Vagina (tissue), 2 donors: ENCODE measurements around the gene PSMD1. TPM values are rescaled to one million over a fixed set of nuclear protein-coding genes. Genes with fewer than 3 reads are reported as not detected.

Source experiments
- DNase-seq, 2 donors: peaks; one replicate each; pipeline ENCODE4 v3.0.0-alpha.2; 2017; ENCODE audit errors: extremely low spot score in 2 of 2
- H3K27ac ChIP-seq: fragments of 200-600 bp; sonication (generic); one replicate; pipeline ENCODE4 v1.5.1; 2019
- H3K27me3 ChIP-seq: fragments of 200-600 bp; sonication (generic); one replicate; pipeline ENCODE4 v1.5.1; 2019
- H3K36me3 ChIP-seq, 2 donors: fragments of 200-600 bp; sonication (generic); one replicate each; pipeline ENCODE4 v1.5.1; 2017 to 2019
- H3K4me1 ChIP-seq: fragments of 200-600 bp; sonication (generic); one replicate; pipeline ENCODE4 v1.5.1; 2019
- H3K4me3 ChIP-seq, 2 donors: fragments of 200-600 bp; sonication (generic); 1 replicate in 1 of 2; 2 replicates in 1 of 2; pipeline ENCODE4 v1.5.1; 2016 to 2019
- H3K9me3 ChIP-seq: fragments of 200-600 bp; sonication (generic); one replicate; pipeline ENCODE4 v1.5.1; 2019
- CTCF ChIP-seq, 3 experiments: fragments of 450-650 bp in 2 of 3; fragments of 200-600 bp in 1 of 3; sonication (generic) in 1 of 3; IDR thresholded peaks; one replicate each; pipeline ENCODE4 v1.5.1; 2017 to 2019; ENCODE audit warnings: antibody characterized with exemption in 3 of 3, mild to moderate bottlenecking in 2 of 3, moderate library complexity in 2 of 3
- POLR2A ChIP-seq, 2 donors: fragments of 450-650 bp; IDR thresholded peaks; one replicate each; pipeline ENCODE4 v1.6.1; 2017; ENCODE audit warnings: antibody characterized with exemption in 2 of 2, mild to moderate bottlenecking in 2 of 2, moderate library complexity in 2 of 2
- POLR2AphosphoS5 ChIP-seq, 2 donors: sonication (generic); formaldehyde crosslinking; IDR thresholded peaks; one replicate each; pipeline ENCODE4 v1.9.0; 2017; ENCODE audit warnings: antibody characterized with exemption in 2 of 2, mild to moderate bottlenecking in 2 of 2, low read depth in 1 of 2; ENCODE audit not compliant: insufficient read depth in 1 of 2
- intact Hi-C: fragments of 100-400 bp; cut with DNase I; formaldehyde crosslinking; loops from one replicate; pipeline ENCODE4 v1.15.1; 2023
- total RNA-seq: library from RNA; depleted of rRNA; stranded (reverse); fragments of >200 nt; gene quantifications from one replicate; pipeline ENCODE4 v1.2.3, GENCODE V29; 2016

Gene PSMD1
- total RNA-seq, 1 donor from 2014 or later: 40.5 TPM

GRCh38 chr2:231041061-231041689, 15.5 kb upstream of the PSMD1 start:
- H3K4me3 ChIP-seq: no peak overlapping the region
- no peaks in the 10 kb centered on the region for H3K36me3 ChIP-seq
- H3K9me3 ChIP-seq: no peaks in the 10 kb centered on the region
- TF ChIP-seq POLR2A (IDR thresholded peaks at IDR 0.05): no peak
- no peak for TF ChIP-seq CTCF (IDR thresholded peaks at IDR 0.05)
- TF ChIP-seq POLR2AphosphoS5 (IDR thresholded peaks at IDR 0.05; ENCODE audit: insufficient read depth in 1 of 2, low read depth in 1 of 2): no peak
- intact Hi-C loops: no loop called here
- H3K27me3 ChIP-seq: no peaks in the 10 kb centered on the region
- no peak overlapping the region for H3K27ac ChIP-seq
- no peak for DNase-seq
- no peaks in the 10 kb centered on the region for H3K4me1 ChIP-seq

GRCh38 chr2:231043796-231044195, 12.9 kb upstream of the PSMD1 start:
- Histone ChIP-seq H3K9me3 (no peaks in the 10 kb centered on the region), H3K36me3 (no peaks in the 10 kb centered on the region), H3K27me3 (no peaks in the 10 kb centered on the region), H3K4me3 (no peak overlapping the region), H3K27ac (no peak overlapping the region), H3K4me1 (no peaks in the 10 kb centered on the region)
- TF ChIP-seq POLR2AphosphoS5 (IDR thresholded peaks at IDR 0.05; ENCODE audit: insufficient read depth in 1 of 2, low read depth in 1 of 2) (no peak), POLR2A (IDR thresholded peaks at IDR 0.05) (no peak), CTCF (IDR thresholded peaks at IDR 0.05) (no peak)
- intact Hi-C loops: no loop called here
- DNase-seq: no peak

GRCh38 chr2:231046916-231047273, 9.8 kb upstream of the PSMD1 start:
- Histone ChIP-seq H3K36me3 (no peaks in the 10 kb centered on the region), H3K4me3 (no peak overlapping the region), H3K4me1 (peaks cover under 1% of the 10 kb centered on the region), H3K27ac (no peak overlapping the region), H3K9me3 (no peaks in the 10 kb centered on the region), H3K27me3 (no peaks in the 10 kb centered on the region)
- DNase-seq: no peak
- TF ChIP-seq CTCF (IDR thresholded peaks at IDR 0.05) (no peak), POLR2AphosphoS5 (IDR thresholded peaks at IDR 0.05; ENCODE audit: insufficient read depth in 1 of 2, low read depth in 1 of 2) (no peak), POLR2A (IDR thresholded peaks at IDR 0.05) (no peak)
- intact Hi-C loops: no loop called here

GRCh38 chr2:231047274-231047922, 9.3 kb upstream of the PSMD1 start:
- Histone ChIP-seq H3K36me3 (no peaks in the 10 kb centered on the region), H3K4me3 (no peak overlapping the region), H3K9me3 (no peaks in the 10 kb centered on the region), H3K4me1 (peaks cover 6% of the 10 kb centered on the region), H3K27ac (no peak overlapping the region), H3K27me3 (no peaks in the 10 kb centered on the region)
- no peak for TF ChIP-seq POLR2A (IDR thresholded peaks at IDR 0.05)
- no peak for TF ChIP-seq CTCF (IDR thresholded peaks at IDR 0.05)
- no peak for TF ChIP-seq POLR2AphosphoS5 (IDR thresholded peaks at IDR 0.05; ENCODE audit: insufficient read depth in 1 of 2, low read depth in 1 of 2)
- no peak for DNase-seq
- intact Hi-C loops: no loop called here
